ENCODE measurements around the gene LARP4. TPM values are rescaled to one million over a fixed set of nuclear protein-coding genes. Genes with fewer than 3 reads are reported as not detected.

The LARP4 gene
- polyA plus RNA-seq, 1 donor from 2014 or later = 17.8 TPM

- no peaks in the 10 kb centered on the region for H3K36me3 ChIP-seq (ENCODE audit: insufficient read depth, low read length)
- no peaks in the 10 kb centered on the region for H3K9me2 ChIP-seq (ENCODE audit: insufficient read depth, low read length)
- peaks cover 2% of the 10 kb centered on the region for H3F3A ChIP-seq (ENCODE audit: insufficient read depth, low read length, poor library complexity, severe bottlenecking)
- H3K9me3 ChIP-seq (ENCODE audit: low read length) = no peaks in the 10 kb centered on the region
- H3K4me2 ChIP-seq (ENCODE audit: low read length) = peak overlapping the region; percentile 18
- TF ChIP-seq EZH2 (IDR thresholded peaks at IDR 0.05; ENCODE audit: borderline replicate concordance, insufficient read depth, low read length, poor library complexity, severe bottlenecking) (no peak), EP300 (conservative IDR thresholded peaks at IDR 0.05; ENCODE audit: poor library complexity, severe bottlenecking) (no peak), TAF1 (IDR thresholded peaks at IDR 0.05; ENCODE audit: low read depth) (no peak), RAD21 (conservative IDR thresholded peaks at IDR 0.05) (no peak), POLR2AphosphoS5 (IDR thresholded peaks at IDR 0.05) (no peak), SMC3 (conservative IDR thresholded peaks at IDR 0.05; ENCODE audit: poor library complexity) (no peak), CTCF (IDR thresholded peaks at IDR 0.05; ENCODE audit: poor library complexity, severe bottlenecking) (no peak), REST (IDR thresholded peaks at IDR 0.05; ENCODE audit: borderline replicate concordance) (no peak), MXI1 (conservative IDR thresholded peaks at IDR 0.05; ENCODE audit: poor library complexity, severe bottlenecking) (no peak)
- H3K27ac ChIP-seq (ENCODE audit: low read length) = peak overlapping the region; percentile 82
- H3K4me3 ChIP-seq (ENCODE audit: low read length) = peak overlapping the region; percentile 96
- H3K27me3 ChIP-seq (ENCODE audit: insufficient read depth, low read depth, low read length) = no peaks in the 10 kb centered on the region
- peak overlapping the region; percentile 77 for H3K9ac ChIP-seq (ENCODE audit: low read length)
- no peaks in the 10 kb centered on the region for H4K20me1 ChIP-seq (ENCODE audit: insufficient read depth)
- peak overlapping the region; percentile 81 for H2AFZ ChIP-seq (ENCODE audit: low read depth, low read length)
- H3K79me2 ChIP-seq (replicated peaks; ENCODE audit: insufficient read depth, low read length) = peaks cover 30% of the 10 kb centered on the region
Measured at GRCh38 chr12:50400104-50400637, 514 bp upstream of the LARP4 start.

DNA sequence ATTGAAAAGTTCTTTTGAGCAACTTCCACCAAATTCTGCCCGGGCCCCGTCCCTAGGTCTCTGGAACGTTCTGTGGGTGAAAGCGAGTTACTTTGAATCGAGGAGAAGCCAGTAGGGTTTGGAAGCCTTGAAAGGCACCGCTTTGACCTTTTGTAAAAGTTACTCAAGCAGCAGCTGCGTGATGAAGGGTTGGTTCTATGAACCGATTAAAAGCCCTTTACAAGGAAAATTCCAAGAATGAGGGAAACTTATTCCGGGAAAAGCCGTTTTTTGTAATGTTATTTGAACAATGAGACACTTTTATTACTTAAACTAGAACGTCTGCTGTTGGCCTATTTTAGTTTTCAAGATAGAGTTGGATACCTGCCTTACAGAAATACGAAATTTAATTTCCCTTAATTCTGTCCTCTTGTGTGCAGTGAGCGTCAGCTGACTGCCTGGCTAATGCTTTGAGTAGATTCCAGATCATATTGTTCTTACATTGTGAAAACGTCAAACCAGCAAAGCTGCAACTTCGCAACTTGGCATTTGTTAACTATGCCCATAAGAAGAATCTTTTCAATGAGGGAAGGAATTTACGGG, 906 bp downstream of the LARP4 start:
- H3K9me3 ChIP-seq (ENCODE audit: low read length) = no peaks in the 10 kb centered on the region
- TF ChIP-seq CTCF (IDR thresholded peaks at IDR 0.05; ENCODE audit: poor library complexity, severe bottlenecking) (no peak), TAF1 (IDR thresholded peaks at IDR 0.05; ENCODE audit: low read depth) (no peak), RAD21 (conservative IDR thresholded peaks at IDR 0.05) (no peak), SMC3 (conservative IDR thresholded peaks at IDR 0.05; ENCODE audit: poor library complexity) (no peak), POLR2AphosphoS5 (IDR thresholded peaks at IDR 0.05) (no peak), EZH2 (IDR thresholded peaks at IDR 0.05; ENCODE audit: borderline replicate concordance, insufficient read depth, low read length, poor library complexity, severe bottlenecking) (no peak), EP300 (conservative IDR thresholded peaks at IDR 0.05; ENCODE audit: poor library complexity, severe bottlenecking) (no peak), MXI1 (conservative IDR thresholded peaks at IDR 0.05; ENCODE audit: poor library complexity, severe bottlenecking) (no peak), REST (IDR thresholded peaks at IDR 0.05; ENCODE audit: borderline replicate concordance) (no peak)
- no peaks in the 10 kb centered on the region for H4K20me1 ChIP-seq (ENCODE audit: insufficient read depth)
- H3K27ac ChIP-seq (ENCODE audit: low read length) = peak overlapping the region; percentile 82
- H3K9ac ChIP-seq (ENCODE audit: low read length) = peak overlapping the region; percentile 77
- H3K4me3 ChIP-seq (ENCODE audit: low read length) = peak overlapping the region; percentile 96
- peak overlapping the region; percentile 53 for H3K4me2 ChIP-seq (ENCODE audit: low read length)
- H3K9me2 ChIP-seq (ENCODE audit: insufficient read depth, low read length) = no peaks in the 10 kb centered on the region
- no peaks in the 10 kb centered on the region for H3K27me3 ChIP-seq (ENCODE audit: insufficient read depth, low read depth, low read length)
- H3F3A ChIP-seq (ENCODE audit: insufficient read depth, low read length, poor library complexity, severe bottlenecking) = peaks cover 2% of the 10 kb centered on the region
- peaks cover 43% of the 10 kb centered on the region for H3K79me2 ChIP-seq (replicated peaks; ENCODE audit: insufficient read depth, low read length)
- H3K36me3 ChIP-seq (ENCODE audit: insufficient read depth, low read length) = no peaks in the 10 kb centered on the region
- peak overlapping the region; percentile 81 for H2AFZ ChIP-seq (ENCODE audit: low read depth, low read length)

All from neural cell (in vitro differentiated cells).